Vagina (tissue), 2 donors: Measurements from ENCODE around the gene CSF3R.

Experiments
- POLR2A ChIP-seq, 2 donors: fragments of 450-650 bp; IDR thresholded peaks; one replicate each; pipeline ENCODE4 v1.6.1; 2017; ENCODE audit warnings: antibody characterized with exemption in 2 of 2, mild to moderate bottlenecking in 2 of 2, moderate library complexity in 2 of 2
- POLR2AphosphoS5 ChIP-seq, 2 donors: sonication (generic); formaldehyde crosslinking; IDR thresholded peaks; one replicate each; pipeline ENCODE4 v1.9.0; 2017; ENCODE audit warnings: antibody characterized with exemption in 2 of 2, mild to moderate bottlenecking in 2 of 2, low read depth in 1 of 2; ENCODE audit not compliant: insufficient read depth in 1 of 2
- TF ChIP-seq, protein P1 (sequence below), 3 experiments: fragments of 450-650 bp in 2 of 3; fragments of 200-600 bp in 1 of 3; sonication (generic) in 1 of 3; IDR thresholded peaks; one replicate each; pipeline ENCODE4 v1.5.1; 2017 to 2019; ENCODE audit warnings: antibody characterized with exemption in 3 of 3, mild to moderate bottlenecking in 2 of 3, moderate library complexity in 2 of 3

DNA sequence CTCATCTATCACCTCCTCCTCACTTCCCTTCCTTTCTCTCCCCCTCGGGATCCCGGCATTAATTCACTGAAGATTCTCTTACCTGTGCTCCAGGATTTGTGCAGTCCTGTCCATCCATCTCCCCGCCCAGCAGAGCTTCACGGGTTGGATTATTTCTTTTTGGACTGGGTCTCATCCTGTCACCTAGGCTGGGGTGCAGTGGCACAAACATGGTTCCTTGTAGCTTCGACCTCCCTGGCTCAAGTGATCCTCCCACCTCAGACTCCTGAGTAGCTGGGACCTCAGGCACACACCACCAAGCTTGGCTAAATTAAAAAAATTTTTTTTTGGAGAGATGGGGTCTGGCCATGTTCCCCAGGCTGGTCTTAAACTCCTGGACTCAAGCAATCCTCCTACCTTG, 12.3 kb upstream of the CSF3R start:
- TF ChIP-seq, protein P1, sequence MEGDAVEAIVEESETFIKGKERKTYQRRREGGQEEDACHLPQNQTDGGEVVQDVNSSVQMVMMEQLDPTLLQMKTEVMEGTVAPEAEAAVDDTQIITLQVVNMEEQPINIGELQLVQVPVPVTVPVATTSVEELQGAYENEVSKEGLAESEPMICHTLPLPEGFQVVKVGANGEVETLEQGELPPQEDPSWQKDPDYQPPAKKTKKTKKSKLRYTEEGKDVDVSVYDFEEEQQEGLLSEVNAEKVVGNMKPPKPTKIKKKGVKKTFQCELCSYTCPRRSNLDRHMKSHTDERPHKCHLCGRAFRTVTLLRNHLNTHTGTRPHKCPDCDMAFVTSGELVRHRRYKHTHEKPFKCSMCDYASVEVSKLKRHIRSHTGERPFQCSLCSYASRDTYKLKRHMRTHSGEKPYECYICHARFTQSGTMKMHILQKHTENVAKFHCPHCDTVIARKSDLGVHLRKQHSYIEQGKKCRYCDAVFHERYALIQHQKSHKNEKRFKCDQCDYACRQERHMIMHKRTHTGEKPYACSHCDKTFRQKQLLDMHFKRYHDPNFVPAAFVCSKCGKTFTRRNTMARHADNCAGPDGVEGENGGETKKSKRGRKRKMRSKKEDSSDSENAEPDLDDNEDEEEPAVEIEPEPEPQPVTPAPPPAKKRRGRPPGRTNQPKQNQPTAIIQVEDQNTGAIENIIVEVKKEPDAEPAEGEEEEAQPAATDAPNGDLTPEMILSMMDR (IDR thresholded peaks at IDR 0.05), result no peak
- TF ChIP-seq POLR2A (IDR thresholded peaks at IDR 0.05) (no peak), POLR2AphosphoS5 (IDR thresholded peaks at IDR 0.05; ENCODE audit: insufficient read depth in 1 of 2, low read depth in 1 of 2) (no peak)
